ENCODE data around the gene TAF3.

Gene TAF3

GRCh38 chr10:7933262-7933661, 115.0 kb downstream of the TAF3 start:
- no peak for DNase-seq (ENCODE audit: low read depth in 1 of 2, low spot score in 1 of 2)

GRCh38 chr10:7933757-7934156, 115.5 kb downstream of the TAF3 start:
- DNase-seq (ENCODE audit: low read depth in 1 of 2, low spot score in 1 of 2): no peak

DNA sequence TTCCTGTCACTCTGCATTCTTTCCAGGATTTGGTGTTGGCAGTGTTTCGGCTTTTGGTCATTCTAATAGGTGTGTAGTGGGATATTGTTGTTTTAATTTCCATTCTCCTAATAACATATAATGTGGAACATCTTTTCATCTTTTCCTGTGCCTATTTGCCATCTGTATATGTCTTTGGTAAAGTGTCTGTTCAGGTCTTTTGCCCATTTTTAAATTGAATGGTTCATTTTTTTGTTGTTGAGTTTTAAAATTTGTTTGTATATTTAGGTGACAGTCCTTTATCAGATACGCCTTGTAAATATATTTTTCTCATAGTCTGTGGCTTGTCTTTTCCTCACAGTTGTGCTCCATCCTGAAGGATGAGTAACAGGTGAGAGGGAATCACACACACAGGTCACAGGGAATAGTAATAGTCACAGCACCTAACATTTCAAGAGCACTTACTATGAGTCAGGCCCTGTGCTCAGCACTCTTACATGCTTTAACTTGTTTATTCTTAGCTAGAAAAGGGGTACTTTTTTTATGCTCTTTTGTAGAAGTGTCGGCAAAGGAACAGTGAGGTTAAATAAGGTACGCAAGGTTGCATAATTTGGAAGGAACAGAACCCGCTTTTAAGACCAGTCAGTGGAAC, 119.1 kb downstream of the TAF3 start:
- no peak for DNase-seq (ENCODE audit: low read depth in 1 of 2, low spot score in 1 of 2)

DNA sequence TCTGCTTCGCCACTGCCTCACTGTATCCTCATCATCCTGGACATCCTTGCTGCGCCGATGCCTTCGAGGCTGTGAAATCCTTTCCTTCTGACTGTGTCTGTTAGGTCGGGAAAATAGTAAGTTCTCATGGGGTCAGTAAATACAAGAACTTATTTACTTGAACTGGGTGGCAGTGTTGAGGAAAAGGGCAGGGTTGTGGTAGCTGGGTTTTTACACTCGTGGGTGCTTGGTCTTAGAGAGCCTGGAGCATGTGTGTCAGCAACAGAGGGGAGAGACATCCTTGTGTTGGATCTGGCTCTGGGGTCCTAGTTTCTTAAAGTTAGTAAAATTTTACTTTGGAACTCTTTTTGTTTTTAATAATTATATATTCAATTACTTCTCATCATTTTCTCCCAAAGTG, 123.3 kb downstream of the TAF3 start:
- DNase-seq (ENCODE audit: low read depth in 1 of 2, low spot score in 1 of 2): no peak

DNA sequence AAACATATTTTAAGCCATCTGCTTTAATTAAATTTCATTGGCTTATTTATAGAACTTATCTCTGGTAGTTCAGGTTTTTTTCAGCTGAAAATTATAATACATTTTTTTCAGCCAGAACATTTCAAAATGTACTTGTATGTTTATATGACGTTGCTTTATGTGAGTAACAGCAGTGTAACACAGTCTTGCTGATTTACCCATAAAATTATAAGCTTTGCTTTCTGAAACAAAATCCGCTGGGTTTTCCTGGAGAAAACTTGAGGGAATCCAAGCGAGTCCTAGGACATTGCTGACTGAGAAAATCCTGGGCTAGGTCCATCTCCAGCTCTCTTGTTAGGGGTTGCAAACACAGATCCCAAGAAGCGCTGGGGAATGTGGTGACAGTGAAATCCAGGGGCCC, 124.0 kb downstream of the TAF3 start:
- no peak for DNase-seq (ENCODE audit: low read depth in 1 of 2, low spot score in 1 of 2)

DNA sequence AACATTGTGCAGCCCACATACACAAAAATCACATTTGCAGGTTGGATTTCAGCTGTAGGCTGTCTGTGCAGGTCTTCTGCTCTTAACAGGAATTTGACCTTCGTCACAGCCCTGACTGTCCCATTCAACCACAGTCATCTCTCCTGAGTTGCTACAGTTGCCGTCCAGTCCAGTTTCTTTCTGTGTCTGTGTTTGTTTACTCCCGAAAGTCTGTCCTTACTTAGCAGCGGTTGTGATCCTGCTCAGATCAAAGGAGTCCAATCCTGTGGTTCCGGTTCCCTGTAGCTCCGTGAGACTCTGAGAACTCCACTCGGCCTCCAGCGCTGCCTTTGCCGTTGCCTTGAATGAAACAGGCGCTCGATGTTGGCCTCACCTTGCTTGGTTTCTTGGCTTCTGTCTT, 124.6 kb downstream of the TAF3 start:
- DNase-seq (ENCODE audit: low read depth in 1 of 2, low spot score in 1 of 2): no peak

- DNase-seq (ENCODE audit: low read depth in 1 of 2, low spot score in 1 of 2): no peak
Observed at GRCh38 chr10:7944215-7944480, 125.8 kb downstream of the TAF3 start.

DNA sequence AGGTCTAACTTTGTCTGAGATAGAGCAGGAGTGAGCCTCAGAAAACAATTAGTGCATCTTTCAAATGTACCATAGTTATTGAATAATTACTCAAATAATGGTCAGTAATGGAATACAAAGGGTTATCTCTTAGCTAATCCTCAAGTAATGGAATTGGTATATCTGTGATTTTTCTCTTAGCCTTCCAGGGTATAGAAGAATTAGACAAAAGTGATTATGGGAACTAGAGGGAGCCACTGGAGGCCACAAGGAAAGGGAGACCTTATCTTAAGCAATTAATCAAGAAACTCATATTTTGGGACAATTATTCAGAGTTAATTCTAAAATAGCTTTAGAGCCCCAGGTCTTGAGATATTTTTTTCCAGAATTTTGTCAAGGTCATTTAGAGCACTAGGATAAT, 126.2 kb downstream of the TAF3 start:
- DNase-seq (ENCODE audit: low read depth in 1 of 2, low spot score in 1 of 2): no peak

DNA sequence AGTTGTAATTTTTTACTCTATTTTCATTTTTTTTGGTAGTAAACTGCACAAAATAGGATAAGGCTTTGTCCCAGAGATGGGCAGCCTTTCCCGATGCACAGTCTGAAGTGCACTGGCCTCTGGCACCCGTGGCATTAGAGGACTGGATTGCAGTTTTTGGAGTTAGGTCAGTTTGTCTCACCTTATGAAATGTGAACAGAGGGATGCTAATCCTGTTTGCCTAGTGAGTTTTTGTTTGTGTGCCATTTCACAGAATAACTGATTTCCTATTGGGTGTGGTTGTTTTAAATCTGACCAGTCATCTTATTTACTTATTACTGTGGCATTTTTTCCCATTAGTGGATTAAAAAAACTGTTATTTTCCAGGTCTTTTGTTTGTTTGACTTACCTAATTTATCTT, 126.7 kb downstream of the TAF3 start:
- DNase-seq (ENCODE audit: low read depth in 1 of 2, low spot score in 1 of 2): no peak

DNA sequence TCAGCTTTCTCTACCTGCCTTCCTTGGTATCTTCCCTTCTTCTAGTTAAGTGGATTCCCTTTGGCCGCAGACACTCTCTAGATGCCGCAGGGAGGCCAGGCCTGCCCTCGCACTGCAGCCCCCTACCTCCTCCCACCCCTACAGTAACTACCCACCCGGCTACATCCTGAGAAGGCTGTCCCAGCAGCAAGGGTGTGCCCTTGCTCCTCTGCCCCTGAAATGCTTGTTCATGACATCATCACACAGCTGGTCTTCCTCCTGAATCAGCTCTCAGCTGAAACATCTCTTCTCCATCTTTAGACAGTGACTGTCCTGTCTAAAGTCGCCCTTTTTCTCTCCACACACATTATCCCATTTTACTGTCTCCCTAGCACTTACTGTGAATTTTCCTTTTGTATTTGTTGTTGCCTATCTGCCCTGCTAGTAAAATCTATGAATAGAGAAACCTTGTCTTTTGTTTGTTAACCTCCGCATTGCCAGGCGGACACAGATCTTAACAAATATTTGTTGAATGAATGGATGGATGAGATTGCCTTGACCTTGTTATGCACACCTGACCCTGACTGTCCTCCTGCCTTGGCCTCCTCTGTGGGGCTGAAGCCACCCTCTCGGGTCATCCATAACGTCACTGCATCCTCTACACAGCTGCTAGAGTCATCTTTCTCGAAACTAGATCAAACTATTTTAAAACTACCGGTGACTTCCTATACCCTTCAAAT, 127.3 kb downstream of the TAF3 start:
- DNase-seq (ENCODE audit: low read depth in 1 of 2, low spot score in 1 of 2): no peak

DNA sequence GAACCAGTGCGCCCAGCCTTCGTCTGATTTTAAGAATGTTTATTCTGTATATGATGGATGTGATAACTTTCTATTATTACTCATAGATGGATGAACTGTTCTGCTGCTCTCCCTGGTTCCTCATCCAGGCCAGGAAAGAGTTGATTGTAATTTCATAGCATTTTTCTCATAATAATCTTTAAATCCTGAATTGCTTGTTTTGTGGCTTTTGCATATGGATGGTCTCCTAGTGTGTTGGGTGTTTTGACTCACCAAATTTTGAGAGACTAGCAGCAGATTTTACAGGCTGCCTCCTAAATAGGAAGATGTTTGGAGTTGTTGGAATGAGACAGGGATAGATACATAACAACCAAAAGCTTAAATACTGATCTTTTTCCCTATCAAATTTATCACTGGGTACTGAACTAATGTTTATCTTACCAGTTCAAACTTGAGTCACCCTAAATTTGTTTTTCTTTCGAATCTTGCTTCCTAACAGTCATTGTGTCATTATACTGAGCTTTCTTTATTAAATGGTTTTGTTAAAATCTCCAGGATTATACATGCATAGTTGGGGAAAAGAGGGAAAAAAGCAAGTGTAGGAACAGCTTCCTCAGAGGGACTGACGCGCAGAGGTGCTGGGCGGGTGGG, 130.2 kb downstream of the TAF3 start:
- no peak for DNase-seq (ENCODE audit: low read depth in 1 of 2, low spot score in 1 of 2)

- no peak for DNase-seq (ENCODE audit: low read depth in 1 of 2, low spot score in 1 of 2)
Observed at GRCh38 chr10:7950981-7951847, 132.9 kb downstream of the TAF3 start.

DNA sequence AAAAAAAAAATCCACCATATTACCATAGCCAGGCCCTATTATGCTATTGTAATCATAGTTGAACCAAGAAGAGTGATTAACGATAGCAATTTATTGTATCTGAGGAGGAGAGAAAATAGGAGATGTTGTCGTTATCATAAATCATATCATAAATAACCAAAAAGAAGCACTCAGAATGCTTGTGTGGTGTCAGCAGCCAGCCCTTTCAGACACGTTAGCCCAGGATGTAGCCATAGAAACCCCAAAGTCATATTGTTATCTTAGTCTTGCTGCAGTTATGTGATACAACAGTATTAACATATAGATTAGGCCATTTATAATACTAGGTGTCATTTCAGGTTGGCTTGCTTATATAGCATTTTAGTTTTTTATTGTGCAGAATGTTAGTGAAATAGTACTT, 134.0 kb downstream of the TAF3 start:
- DNase-seq (ENCODE audit: low read depth in 1 of 2, low spot score in 1 of 2): no peak

DNA sequence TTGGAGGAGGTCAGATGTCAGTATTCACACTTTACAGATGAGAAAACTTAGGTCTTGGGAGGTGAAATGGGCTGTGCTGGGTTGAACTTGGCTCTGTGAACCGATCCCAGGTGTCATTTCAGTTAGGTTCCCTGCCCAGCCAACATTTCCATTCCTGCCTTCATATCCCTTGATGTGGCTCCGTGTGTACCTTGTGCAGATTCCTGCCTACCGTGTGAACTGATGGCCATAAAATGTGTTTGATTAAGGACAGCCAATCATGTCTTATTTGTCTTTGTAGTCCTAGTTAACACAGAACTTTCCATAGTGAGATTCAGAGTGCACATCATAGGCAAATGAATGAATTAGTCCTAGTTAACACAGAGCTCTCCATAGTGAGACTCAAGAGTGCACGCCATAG, 135.1 kb downstream of the TAF3 start:
- DNase-seq (ENCODE audit: low read depth in 1 of 2, low spot score in 1 of 2): no peak

DNA sequence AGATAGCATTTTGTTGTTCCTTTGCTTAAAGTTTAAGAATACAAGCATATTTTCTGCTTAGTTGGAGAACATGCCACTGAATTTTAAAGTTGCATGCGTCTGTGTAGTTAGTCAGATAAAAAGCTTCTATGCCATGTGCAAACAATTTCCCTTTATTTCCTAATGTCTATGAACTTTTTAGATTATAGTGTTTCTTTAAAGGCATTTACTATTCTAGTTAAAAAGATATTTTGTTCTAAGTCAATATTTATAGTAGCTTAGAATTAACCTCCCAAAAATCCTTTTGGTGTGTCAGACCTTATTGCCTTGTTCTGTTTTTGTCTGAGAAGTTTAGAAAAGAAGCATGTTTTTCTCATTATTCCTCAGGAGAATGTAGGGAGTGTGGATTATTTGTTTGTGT, 137.1 kb downstream of the TAF3 start:
- no peak for DNase-seq (ENCODE audit: low read depth in 1 of 2, low spot score in 1 of 2)

GRCh38 chr10:7956508-7956907, 138.2 kb downstream of the TAF3 start:
- DNase-seq (ENCODE audit: low read depth in 1 of 2, low spot score in 1 of 2): no peak

DNA sequence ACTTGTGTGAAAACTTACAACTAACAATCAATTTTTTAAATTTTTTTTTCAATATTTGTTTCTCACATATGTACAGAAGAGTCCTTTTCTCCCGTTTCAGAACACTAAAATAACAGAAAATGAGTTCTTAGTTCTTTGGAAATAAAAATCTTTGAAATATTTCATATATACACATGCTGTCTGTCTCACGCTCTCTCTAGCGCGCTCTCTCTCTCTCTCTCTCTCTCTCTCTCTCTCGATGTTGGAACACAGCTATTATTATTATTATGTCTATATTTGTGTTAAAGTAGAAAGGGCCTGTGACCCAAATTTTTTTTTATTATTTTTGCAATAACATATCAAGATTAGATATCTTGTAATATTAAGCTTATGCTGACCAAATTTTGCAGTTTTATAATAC, 139.3 kb downstream of the TAF3 start:
- DNase-seq (ENCODE audit: low read depth in 1 of 2, low spot score in 1 of 2): no peak

GRCh38 chr10:7958442-7958841, 140.1 kb downstream of the TAF3 start:
- DNase-seq (ENCODE audit: low read depth in 1 of 2, low spot score in 1 of 2): no peak

DNA sequence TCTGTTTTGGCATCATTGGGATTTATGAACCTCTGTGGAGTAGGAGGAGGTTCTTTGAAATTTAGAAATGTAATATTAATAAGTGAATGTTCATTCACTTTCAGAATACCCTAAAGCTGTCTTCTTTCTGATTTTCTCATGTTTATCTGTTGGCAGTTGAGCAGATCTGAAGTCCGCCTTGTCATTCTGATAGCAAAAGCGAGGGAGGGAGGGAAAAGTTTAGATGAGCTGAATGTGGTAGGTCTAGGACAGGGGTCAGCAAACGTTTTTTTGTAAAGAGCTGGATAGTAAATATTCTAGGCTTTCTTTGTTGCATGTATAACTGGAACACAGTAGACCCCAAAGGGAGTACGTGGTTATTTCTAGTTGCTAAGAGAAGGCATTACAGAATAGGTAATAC, 141.8 kb downstream of the TAF3 start:
- no peak for DNase-seq (ENCODE audit: low read depth in 1 of 2, low spot score in 1 of 2)

GRCh38 chr10:7962592-7962991, 144.3 kb downstream of the TAF3 start:
- no peak for DNase-seq (ENCODE audit: low read depth in 1 of 2, low spot score in 1 of 2)

DNA sequence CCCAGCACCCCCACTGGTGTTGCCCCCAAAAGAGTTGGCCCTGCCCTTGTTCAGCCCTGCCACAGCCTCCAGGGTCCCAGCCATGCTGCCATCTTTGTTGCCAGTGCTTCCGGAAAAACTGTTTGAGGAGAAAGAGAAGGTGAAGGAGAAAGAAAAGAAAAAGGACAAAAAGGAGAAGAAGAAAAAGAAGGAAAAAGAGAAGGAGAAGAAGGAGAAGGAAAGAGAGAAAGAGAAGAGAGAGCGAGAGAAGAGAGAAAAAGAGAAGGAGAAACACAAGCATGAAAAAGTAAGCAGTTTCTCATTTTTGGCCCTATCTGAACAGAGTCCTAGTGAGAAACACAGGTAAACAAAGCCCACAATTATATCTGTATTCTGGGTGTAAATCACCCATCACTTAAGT, 147.2 kb downstream of the TAF3 start:
- DNase-seq (ENCODE audit: low read depth in 1 of 2, low spot score in 1 of 2): no peak

- no peak for DNase-seq (ENCODE audit: low read depth in 1 of 2, low spot score in 1 of 2)
Observed at GRCh38 chr10:7967035-7967434, 148.7 kb downstream of the TAF3 start.
